Loucy (cell line): ENCODE measurements around the gene CHERP.

ENCODE experiments used
- H2AFZ ChIP-seq: fragments of 200-600 bp; sonication (generic); 2 replicates; pipeline ENCODE4 v1.6.0; 2016; ENCODE audit warnings: antibody characterized with exemption, mild to moderate bottlenecking, low read length, moderate library complexity
- H3F3A ChIP-seq: fragments of 200-600 bp; 2 replicates; pipeline ENCODE4 v1.6.0; 2016; ENCODE audit warnings: antibody characterized with exemption, low read depth, mild to moderate bottlenecking
- H3K27me3 ChIP-seq: fragments of 200-600 bp; sonication (generic); 2 replicates; pipeline ENCODE4 v1.6.1; 2014; ENCODE audit warnings: low read length, mild to moderate bottlenecking; ENCODE audit not compliant: insufficient read depth, poor library complexity, severe bottlenecking
- H3K36me3 ChIP-seq: fragments of 200-600 bp; sonication (generic); 2 replicates; pipeline ENCODE4 v1.6.1; 2016; ENCODE audit warnings: low read length; ENCODE audit not compliant: insufficient read depth
- H3K4me1 ChIP-seq: fragments of 200-600 bp; sonication (generic); 2 replicates; pipeline ENCODE4 v1.5.1; 2014; ENCODE audit warnings: low read length, mild to moderate bottlenecking; ENCODE audit not compliant: insufficient read depth, poor library complexity, severe bottlenecking
- H3K4me2 ChIP-seq: fragments of 200-600 bp; sonication (generic); 2 replicates; pipeline ENCODE4 v1.6.0; 2014; ENCODE audit warnings: antibody characterized with exemption, low read length, low read depth, mild to moderate bottlenecking; ENCODE audit not compliant: poor library complexity, severe bottlenecking
- H3K4me3 ChIP-seq: fragments of 200-600 bp; sonication (generic); 2 replicates; pipeline ENCODE4 v1.5.1; 2014; ENCODE audit warnings: low read length, mild to moderate bottlenecking, mixed read lengths; ENCODE audit not compliant: poor library complexity, severe bottlenecking
- H3K79me2 ChIP-seq: fragments of 200-600 bp; sonication (generic); 2 replicates; pipeline ENCODE4 v1.6.1; 2014; ENCODE audit warnings: low read length; ENCODE audit not compliant: insufficient read depth
- H3K9ac ChIP-seq: fragments of 200-600 bp; sonication (generic); 2 replicates; pipeline ENCODE4 v1.6.0; 2014; ENCODE audit warnings: mild to moderate bottlenecking, low read depth, low read length, moderate library complexity; ENCODE audit not compliant: poor library complexity, severe bottlenecking
- H3K9me2 ChIP-seq: fragments of 200-600 bp; sonication (generic); replicated peaks from 2 replicates; pipeline ENCODE4 v1.6.1; 2016; ENCODE audit warnings: low read depth, low read length, mixed read lengths
- H3K9me3 ChIP-seq: fragments of 200-600 bp; sonication (generic); 2 replicates; pipeline ENCODE4 v1.6.1; 2014; ENCODE audit warnings: mild to moderate bottlenecking, antibody characterized with exemption, low read length, low read depth; ENCODE audit not compliant: insufficient read depth
- H4K20me1 ChIP-seq: fragments of 200-600 bp; sonication (generic); 2 replicates; pipeline ENCODE4 v1.6.0; 2014; ENCODE audit warnings: antibody characterized with exemption, low read length, mild to moderate bottlenecking; ENCODE audit not compliant: insufficient read depth, poor library complexity, severe bottlenecking
- EZH2phosphoT487 ChIP-seq: fragments of 200-600 bp; IDR thresholded peaks from 2 replicates; pipeline ENCODE4 v1.6.1; 2018; ENCODE audit warnings: antibody characterized with exemption, mild to moderate bottlenecking, moderate library complexity, borderline replicate concordance
- TF ChIP-seq, protein P1 (sequence below): fragments of 200-600 bp; sonication (generic); conservative IDR thresholded peaks from 2 replicates; pipeline ENCODE4 v1.5.1; 2014; ENCODE audit warnings: mild to moderate bottlenecking, antibody characterized with exemption, low read length

The CHERP gene

GRCh38 chr19:16571822-16572331 lies 29.6 kb upstream of the CHERP start:
- H3K27me3 ChIP-seq = no peaks in the 10 kb centered on the region
- H3K4me3 ChIP-seq = peak overlapping the region; percentile 89
- H3K4me1 ChIP-seq = peaks cover 42% of the 10 kb centered on the region
- H2AFZ ChIP-seq = peak overlapping the region; percentile 87; the same call in 1 of the 2 replicates
- no peaks in the 10 kb centered on the region for H3K9me3 ChIP-seq
- H3K79me2 ChIP-seq = peaks cover 92% of the 10 kb centered on the region
- peaks cover 28% of the 10 kb centered on the region for H4K20me1 ChIP-seq
- peaks cover 7% of the 10 kb centered on the region for H3F3A ChIP-seq
- peak overlapping the region; percentile 88 for H3K4me2 ChIP-seq
- H3K9ac ChIP-seq = peak overlapping the region; percentile 78
- H3K36me3 ChIP-seq = peaks cover 35% of the 10 kb centered on the region; the same call in 1 of the 2 replicates
- no peak for TF ChIP-seq EZH2phosphoT487
- TF ChIP-seq, protein P1, sequence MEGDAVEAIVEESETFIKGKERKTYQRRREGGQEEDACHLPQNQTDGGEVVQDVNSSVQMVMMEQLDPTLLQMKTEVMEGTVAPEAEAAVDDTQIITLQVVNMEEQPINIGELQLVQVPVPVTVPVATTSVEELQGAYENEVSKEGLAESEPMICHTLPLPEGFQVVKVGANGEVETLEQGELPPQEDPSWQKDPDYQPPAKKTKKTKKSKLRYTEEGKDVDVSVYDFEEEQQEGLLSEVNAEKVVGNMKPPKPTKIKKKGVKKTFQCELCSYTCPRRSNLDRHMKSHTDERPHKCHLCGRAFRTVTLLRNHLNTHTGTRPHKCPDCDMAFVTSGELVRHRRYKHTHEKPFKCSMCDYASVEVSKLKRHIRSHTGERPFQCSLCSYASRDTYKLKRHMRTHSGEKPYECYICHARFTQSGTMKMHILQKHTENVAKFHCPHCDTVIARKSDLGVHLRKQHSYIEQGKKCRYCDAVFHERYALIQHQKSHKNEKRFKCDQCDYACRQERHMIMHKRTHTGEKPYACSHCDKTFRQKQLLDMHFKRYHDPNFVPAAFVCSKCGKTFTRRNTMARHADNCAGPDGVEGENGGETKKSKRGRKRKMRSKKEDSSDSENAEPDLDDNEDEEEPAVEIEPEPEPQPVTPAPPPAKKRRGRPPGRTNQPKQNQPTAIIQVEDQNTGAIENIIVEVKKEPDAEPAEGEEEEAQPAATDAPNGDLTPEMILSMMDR = no peak
- H3K9me2 ChIP-seq = no peaks in the 10 kb centered on the region

DNA sequence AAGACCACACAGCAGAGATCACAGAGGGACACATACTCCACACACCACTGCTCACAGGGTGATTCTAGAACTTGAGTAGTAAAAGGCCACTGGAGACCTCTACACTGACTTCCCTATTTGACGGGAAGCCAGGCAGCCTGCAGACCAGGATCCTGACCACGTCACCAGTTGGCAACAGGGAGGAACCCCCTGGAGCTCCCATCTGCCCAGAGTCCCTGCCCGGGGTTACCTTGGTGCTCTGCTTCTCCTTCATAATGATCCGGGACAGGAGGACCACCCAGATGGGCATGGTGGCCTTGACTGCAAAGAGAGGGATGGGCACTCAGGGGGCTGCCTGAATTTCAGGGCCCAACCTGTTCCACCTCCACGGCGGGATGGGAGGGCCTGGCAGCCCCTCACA lies 29.0 kb upstream of the CHERP start:
- H2AFZ ChIP-seq = no peak overlapping the region; the same call in 1 of the 2 replicates
- H3K36me3 ChIP-seq = peaks cover 30% of the 10 kb centered on the region; the same call in 1 of the 2 replicates
- H3K27me3 ChIP-seq = no peaks in the 10 kb centered on the region
- peak overlapping the region; percentile 78 for H3K9ac ChIP-seq
- H3K4me1 ChIP-seq = peaks cover 48% of the 10 kb centered on the region
- peak overlapping the region; percentile 89 for H3K4me3 ChIP-seq
- H3K9me2 ChIP-seq = no peaks in the 10 kb centered on the region
- TF ChIP-seq EZH2phosphoT487 = no peak
- TF ChIP-seq, protein P1 = no peak
- no peaks in the 10 kb centered on the region for H3K9me3 ChIP-seq
- peak overlapping the region; percentile 88 for H3K4me2 ChIP-seq
- H3F3A ChIP-seq = peaks cover 13% of the 10 kb centered on the region
- H4K20me1 ChIP-seq = peaks cover 28% of the 10 kb centered on the region
- peaks cover 86% of the 10 kb centered on the region for H3K79me2 ChIP-seq

DNA sequence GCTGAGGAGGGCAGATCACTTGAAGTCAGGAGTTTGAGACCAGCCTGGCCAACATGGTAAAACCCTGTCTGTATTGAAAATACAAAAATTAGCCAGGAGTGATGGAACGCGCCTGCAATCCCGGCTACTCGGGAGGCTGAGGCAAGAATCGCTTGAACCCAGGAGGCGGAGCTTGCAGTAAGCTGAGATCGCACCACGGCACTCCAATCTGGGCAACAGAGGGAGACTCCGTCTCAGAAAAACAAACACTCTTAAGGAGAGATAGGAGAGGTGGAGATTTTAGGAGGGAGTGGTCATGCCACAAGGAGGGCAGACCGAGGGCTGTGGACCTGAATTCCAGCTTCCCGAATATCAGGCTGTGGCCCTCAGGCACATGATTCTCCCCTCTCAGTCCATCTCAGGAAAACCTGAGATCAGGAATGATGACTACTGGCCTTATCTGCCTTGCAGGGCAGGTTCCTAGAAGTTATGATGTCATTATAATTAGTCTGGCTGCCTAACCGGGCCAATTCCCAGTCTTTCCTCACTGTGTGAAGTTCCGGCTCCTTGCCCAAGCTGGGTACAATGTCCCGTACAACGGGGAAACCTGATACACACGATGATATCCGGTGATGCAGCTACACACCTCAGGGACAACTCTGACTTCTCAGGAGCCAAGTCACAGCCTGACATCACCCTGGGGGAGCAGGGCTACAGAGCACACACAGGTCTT lies 27.5 kb upstream of the CHERP start:
- peaks cover 18% of the 10 kb centered on the region; the same call in 1 of the 2 replicates for H3K36me3 ChIP-seq
- peak overlapping the region; percentile 89 for H3K4me3 ChIP-seq
- H3K9ac ChIP-seq = peak overlapping the region; percentile 13
- H2AFZ ChIP-seq = no peak overlapping the region
- H3K9me3 ChIP-seq = no peaks in the 10 kb centered on the region
- peaks cover 16% of the 10 kb centered on the region for H3F3A ChIP-seq
- H3K4me2 ChIP-seq = peak overlapping the region; percentile 88
- no peaks in the 10 kb centered on the region for H3K9me2 ChIP-seq
- no peaks in the 10 kb centered on the region for H3K27me3 ChIP-seq
- H3K79me2 ChIP-seq = peaks cover 75% of the 10 kb centered on the region
- peaks cover 55% of the 10 kb centered on the region for H3K4me1 ChIP-seq
- peaks cover 25% of the 10 kb centered on the region for H4K20me1 ChIP-seq
- no peak for TF ChIP-seq EZH2phosphoT487
- TF ChIP-seq, protein P1 = no peak
